A549 (cell line): Measurements from ENCODE around the gene LNPEP. TPM values are rescaled to one million over a fixed set of nuclear protein-coding genes. Genes with fewer than 3 reads are reported as not detected.

Experiments used
- ATAC-seq, 2 experiments: fragments of 200-7000 bp in 1 of 2; fragments of >200 bp in 1 of 2; cut with Nextera tagmentation in 1 of 2; cut with Tn5 transposase in 1 of 2; 3 replicates each; pipeline versions ENCODE4 v1.8.0 to v1.9.1; 2018 to 2020; ENCODE audit warnings: mild to moderate bottlenecking in 1 of 2, moderate library complexity in 1 of 2
- CTCF ChIA-PET: fragments of 300-600 bp; sonication (Branson Sonifier 250); formaldehyde crosslinking; extraction: SDS; loops from one replicate; lab custom pipeline; 2021; ENCODE audit warnings: antibody characterized with exemption, inconsistent platforms; lab: Yijun Ruan, JAX
- POLR2A ChIA-PET: fragments of 350-600 bp; formaldehyde crosslinking; extraction: SDS; loops from one replicate; lab custom pipeline; 2021; ENCODE audit warnings: antibody characterized with exemption, inconsistent platforms; lab: Yijun Ruan, JAX
- DNase-seq, 2 experiments: peaks; one replicate each; pipeline versions ENCODE4 v3.0.0 to v3.0.0-alpha.2; 2011 to 2016; ENCODE audit warnings: low read depth in 1 of 2, low spot score in 1 of 2
- FAIRE-seq: peaks from 2 replicates; lab custom pipeline; 2011; peaks lifted over from hg19 to GRCh38; lab: Jason Lieb, UNC
- H3K27ac ChIP-seq, 2 experiments: fragments of >200 bp; sonication (Bioruptor Twin); formaldehyde crosslinking; 3 replicates each; pipeline ENCODE4 v1.5.1; 2016 to 2017
- H3K4me1 ChIP-seq: fragments of >200 bp; sonication (Bioruptor Twin); formaldehyde crosslinking; 3 replicates; pipeline ENCODE4 v1.6.1; 2016
- H3K4me2 ChIP-seq: fragments of >200 bp; sonication (Bioruptor Twin); formaldehyde crosslinking; 3 replicates; pipeline ENCODE4 v1.6.1; 2016
- H3K4me3 ChIP-seq: fragments of >200 bp; sonication (Bioruptor Twin); formaldehyde crosslinking; 3 replicates; pipeline ENCODE4 v1.5.1; 2016
- H3K9me3 ChIP-seq: fragments of >200 bp; sonication (Bioruptor Twin); formaldehyde crosslinking; 3 replicates; pipeline ENCODE4 v1.6.1; 2016
- BHLHE40 ChIP-seq: IDR thresholded peaks from 2 replicates; pipeline ENCODE4 v1.6.1; 2012; ENCODE audit warnings: low read depth, low read length, inconsistent platforms
- CBX8 ChIP-seq: fragments of 200-600 bp; sonication (generic); IDR thresholded peaks from 2 replicates; pipeline ENCODE4 v1.6.1; 2016
- EHF ChIP-seq: fragments of 250-450 bp; sonication (Bioruptor Pico); IDR thresholded peaks from 2 replicates; pipeline ENCODE4 v1.5.0; 2020; ENCODE audit warnings: mild to moderate bottlenecking
- FOSB ChIP-seq: fragments of 250-450 bp; sonication (Bioruptor Pico); IDR thresholded peaks from 2 replicates; pipeline ENCODE4 v1.5.0; 2020; ENCODE audit warnings: mild to moderate bottlenecking, moderate library complexity
- GATA3 ChIP-seq: IDR thresholded peaks from 2 replicates; pipeline ENCODE4 v1.6.1; 2012; ENCODE audit warnings: borderline replicate concordance
- HDAC2 ChIP-seq: fragments of 200-600 bp; sonication (generic); IDR thresholded peaks from 2 replicates; pipeline ENCODE4 v1.6.1; 2016
- JUN ChIP-seq, 2 experiments: fragments of >200 bp; sonication (Bioruptor Twin); formaldehyde crosslinking; IDR thresholded peaks; 2 replicates in 1 of 2; 3 replicates in 1 of 2; pipeline ENCODE4 v1.6.1; 2016 to 2017
- JUNB ChIP-seq: fragments of >200 bp; sonication (Bioruptor Twin); formaldehyde crosslinking; IDR thresholded peaks from 2 replicates; pipeline ENCODE4 v1.6.1; 2016
- MAFK ChIP-seq: fragments of 450-650 bp; IDR thresholded peaks from 2 replicates; pipeline ENCODE4 v1.6.1; 2014; ENCODE audit not compliant: partially characterized antibody
- MAZ ChIP-seq: fragments of 150-350 bp; IDR thresholded peaks from 2 replicates; pipeline ENCODE4 v1.6.1; 2014; ENCODE audit warnings: antibody characterized with exemption, low read depth, low read length, borderline replicate concordance
- MYC ChIP-seq: IDR thresholded peaks from 2 replicates; pipeline ENCODE4 v1.6.1; 2012; ENCODE audit warnings: mild to moderate bottlenecking, inconsistent platforms, low read length, improper control_type of control experiment, borderline replicate concordance
- NFE2L2 ChIP-seq: fragments of 150-350 bp; conservative IDR thresholded peaks from 2 replicates; pipeline ENCODE4 v1.6.1; 2014; ENCODE audit warnings: low read length
- PHF8 ChIP-seq: fragments of 200-600 bp; sonication (generic); IDR thresholded peaks from 2 replicates; pipeline ENCODE4 v1.6.1; 2016; ENCODE audit warnings: low read depth, mild to moderate bottlenecking, antibody characterized with exemption, moderate library complexity, borderline replicate concordance
- POLR2A ChIP-seq: IDR thresholded peaks from 2 replicates; pipeline ENCODE4 v1.6.1; 2012; ENCODE audit warnings: mild to moderate bottlenecking, low read length
- RARB ChIP-seq: fragments of 250-450 bp; sonication (Bioruptor Pico); IDR thresholded peaks from 2 replicates; pipeline ENCODE4 v1.8.0; 2021; ENCODE audit warnings: mild to moderate bottlenecking, moderate library complexity
- RFX5 ChIP-seq: fragments of 450-650 bp; IDR thresholded peaks from 2 replicates; pipeline ENCODE4 v1.7.1; 2014; ENCODE audit warnings: antibody characterized with exemption, mild to moderate bottlenecking, moderate library complexity
- SMC3 ChIP-seq: fragments of >200 bp; sonication (Bioruptor Twin); formaldehyde crosslinking; IDR thresholded peaks from 3 replicates; pipeline ENCODE4 v1.6.1; 2018; ENCODE audit warnings: inconsistent platforms
- TP53 ChIP-seq: fragments of 250-450 bp; sonication (Bioruptor Pico); IDR thresholded peaks from 2 replicates; pipeline ENCODE4 v1.5.0; 2021; ENCODE audit warnings: mild to moderate bottlenecking, moderate library complexity
- ZFP36 ChIP-seq: fragments of 450-650 bp; IDR thresholded peaks from 2 replicates; pipeline ENCODE4 v1.6.1; 2014; ENCODE audit warnings: borderline replicate concordance; ENCODE audit not compliant: partially characterized antibody
- WGBS: methylation state at CpG from one replicate; pipeline ENCODE4 v1.1.6; 2017; ENCODE audit errors: missing lambda C conversion rate; 5-methylcytosine and 5-hydroxymethylcytosine counted together
- polyA plus RNA-seq, 4 experiments: library from polyadenylated mRNA; depleted of rRNA in 3 of 4; stranded (reverse); fragments of >200 nt; fragmentation: RNase III in 1 of 4; extraction: RNeasy Plus Mini Kit Qiagen cat#74134 plus additional on column Dnase treatment in 1 of 4; gene quantifications; 2 replicates in 3 of 4; 3 replicates in 1 of 4; pipeline ENCODE4 v1.2.3, GENCODE V29; 2011 to 2017
- TF ChIP-seq, protein P1 (sequence below): fragments of >200 bp; sonication (Bioruptor Twin); formaldehyde crosslinking; IDR thresholded peaks from 3 replicates; pipeline ENCODE4 v1.6.1; 2016
- TF ChIP-seq, protein P2 (sequence below): fragments of >200 bp; sonication (Bioruptor Twin); formaldehyde crosslinking; IDR thresholded peaks from 3 replicates; pipeline ENCODE4 v1.5.1; 2016
- TF ChIP-seq, protein P3 (sequence below): IDR thresholded peaks from 2 replicates; pipeline ENCODE4 v1.6.1; 2012
- TF ChIP-seq, protein P4 (sequence below): fragments of 250-450 bp; sonication (Bioruptor Pico); IDR thresholded peaks from 2 replicates; pipeline ENCODE4 v1.5.0; 2021; ENCODE audit warnings: mild to moderate bottlenecking, moderate library complexity, borderline replicate concordance
- TF ChIP-seq, protein P5 (sequence below): fragments of 150-350 bp; IDR thresholded peaks from 2 replicates; pipeline ENCODE4 v1.6.1; 2014; ENCODE audit warnings: low read depth, mild to moderate bottlenecking, low read length
- TF ChIP-seq, protein P6 (sequence below): fragments of 200-600 bp; sonication (generic); IDR thresholded peaks from 2 replicates; pipeline ENCODE4 v1.6.1; 2016; ENCODE audit warnings: antibody characterized with exemption, mild to moderate bottlenecking, moderate library complexity

LNPEP gene
- polyA plus RNA-seq, 2 of the 4 experiments (the other 2 are of a cell fraction), result 5.9 to 19.7 TPM

DNA sequence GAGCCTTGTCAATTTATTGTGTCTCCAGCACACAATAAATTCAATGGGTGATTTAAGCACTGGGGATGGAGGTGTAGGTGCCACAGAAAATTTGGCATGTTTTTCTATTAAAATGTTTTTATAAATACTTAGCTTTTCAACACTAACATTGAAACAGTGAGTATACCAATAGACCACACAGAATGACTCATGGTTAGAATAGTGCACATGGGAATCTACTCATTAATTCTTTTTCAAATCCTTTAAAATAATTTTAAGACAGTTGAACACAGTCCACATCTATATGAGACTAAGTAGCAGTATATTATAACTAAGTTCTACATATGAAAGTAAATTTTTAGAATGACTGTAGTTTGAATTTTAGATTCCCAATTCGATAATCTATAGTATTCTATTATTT lies 67.1 kb downstream of the LNPEP start:
- ChIA-PET CTCF (interaction anchor here (0.6 kb wide), 1 partner anchor 148 kb away, joined by 3 read pairs; no protein-coding TSS in a partner anchor), POLR2A (no interaction called here)
- no peaks in the 10 kb centered on the region for H3K4me1 ChIP-seq
- WGBS, result 91% methylated on average over 1 of the region's 1 CpG
- DNase-seq, result no peak
- H3K4me3 ChIP-seq, result no peak overlapping the region
- no peak for ATAC-seq
- H3K4me2 ChIP-seq, result no peak overlapping the region
- no peak overlapping the region for H3K27ac ChIP-seq
- H3K9me3 ChIP-seq, result no peaks in the 10 kb centered on the region
- FAIRE-seq, result no peak
- TF ChIP-seq SMC3, result no peak
- TF ChIP-seq NFE2L2, result no peak
- TF ChIP-seq BHLHE40, result no peak
- no peak for TF ChIP-seq ZFP36
- TF ChIP-seq, protein P1, sequence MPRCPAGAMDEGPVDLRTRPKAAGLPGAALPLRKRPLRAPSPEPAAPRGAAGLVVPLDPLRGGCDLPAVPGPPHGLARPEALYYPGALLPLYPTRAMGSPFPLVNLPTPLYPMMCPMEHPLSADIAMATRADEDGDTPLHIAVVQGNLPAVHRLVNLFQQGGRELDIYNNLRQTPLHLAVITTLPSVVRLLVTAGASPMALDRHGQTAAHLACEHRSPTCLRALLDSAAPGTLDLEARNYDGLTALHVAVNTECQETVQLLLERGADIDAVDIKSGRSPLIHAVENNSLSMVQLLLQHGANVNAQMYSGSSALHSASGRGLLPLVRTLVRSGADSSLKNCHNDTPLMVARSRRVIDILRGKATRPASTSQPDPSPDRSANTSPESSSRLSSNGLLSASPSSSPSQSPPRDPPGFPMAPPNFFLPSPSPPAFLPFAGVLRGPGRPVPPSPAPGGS, result no peak
- no peak for TF ChIP-seq POLR2A
- TF ChIP-seq, protein P2, sequence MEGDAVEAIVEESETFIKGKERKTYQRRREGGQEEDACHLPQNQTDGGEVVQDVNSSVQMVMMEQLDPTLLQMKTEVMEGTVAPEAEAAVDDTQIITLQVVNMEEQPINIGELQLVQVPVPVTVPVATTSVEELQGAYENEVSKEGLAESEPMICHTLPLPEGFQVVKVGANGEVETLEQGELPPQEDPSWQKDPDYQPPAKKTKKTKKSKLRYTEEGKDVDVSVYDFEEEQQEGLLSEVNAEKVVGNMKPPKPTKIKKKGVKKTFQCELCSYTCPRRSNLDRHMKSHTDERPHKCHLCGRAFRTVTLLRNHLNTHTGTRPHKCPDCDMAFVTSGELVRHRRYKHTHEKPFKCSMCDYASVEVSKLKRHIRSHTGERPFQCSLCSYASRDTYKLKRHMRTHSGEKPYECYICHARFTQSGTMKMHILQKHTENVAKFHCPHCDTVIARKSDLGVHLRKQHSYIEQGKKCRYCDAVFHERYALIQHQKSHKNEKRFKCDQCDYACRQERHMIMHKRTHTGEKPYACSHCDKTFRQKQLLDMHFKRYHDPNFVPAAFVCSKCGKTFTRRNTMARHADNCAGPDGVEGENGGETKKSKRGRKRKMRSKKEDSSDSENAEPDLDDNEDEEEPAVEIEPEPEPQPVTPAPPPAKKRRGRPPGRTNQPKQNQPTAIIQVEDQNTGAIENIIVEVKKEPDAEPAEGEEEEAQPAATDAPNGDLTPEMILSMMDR, result no peak
- TF ChIP-seq, protein P3, sequence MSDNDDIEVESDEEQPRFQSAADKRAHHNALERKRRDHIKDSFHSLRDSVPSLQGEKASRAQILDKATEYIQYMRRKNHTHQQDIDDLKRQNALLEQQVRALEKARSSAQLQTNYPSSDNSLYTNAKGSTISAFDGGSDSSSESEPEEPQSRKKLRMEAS, result no peak
- TF ChIP-seq HDAC2, result no peak
- TF ChIP-seq MYC, result no peak
- TF ChIP-seq RFX5, result no peak
- no peak for TF ChIP-seq PHF8
- TF ChIP-seq FOSB, result no peak
- TF ChIP-seq TP53 (CRISPR knock-in tag), result no peak
- TF ChIP-seq EHF (CRISPR knock-in tag), result no peak
- TF ChIP-seq RARB, result no peak
- no peak for TF ChIP-seq JUN (IDR thresholded peaks at IDR 0.05)
- TF ChIP-seq, protein P4, sequence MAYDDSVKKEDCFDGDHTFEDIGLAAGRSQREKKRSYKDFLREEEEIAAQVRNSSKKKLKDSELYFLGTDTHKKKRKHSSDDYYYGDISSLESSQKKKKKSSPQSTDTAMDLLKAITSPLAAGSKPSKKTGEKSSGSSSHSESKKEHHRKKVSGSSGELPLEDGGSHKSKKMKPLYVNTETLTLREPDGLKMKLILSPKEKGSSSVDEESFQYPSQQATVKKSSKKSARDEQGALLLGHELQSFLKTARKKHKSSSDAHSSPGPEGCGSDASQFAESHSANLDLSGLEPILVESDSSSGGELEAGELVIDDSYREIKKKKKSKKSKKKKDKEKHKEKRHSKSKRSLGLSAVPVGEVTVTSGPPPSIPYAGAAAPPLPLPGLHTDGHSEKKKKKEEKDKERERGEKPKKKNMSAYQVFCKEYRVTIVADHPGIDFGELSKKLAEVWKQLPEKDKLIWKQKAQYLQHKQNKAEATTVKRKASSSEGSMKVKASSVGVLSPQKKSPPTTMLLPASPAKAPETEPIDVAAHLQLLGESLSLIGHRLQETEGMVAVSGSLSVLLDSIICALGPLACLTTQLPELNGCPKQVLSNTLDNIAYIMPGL (CRISPR knock-in tag), result no peak
- TF ChIP-seq MAZ, result no peak
- TF ChIP-seq CBX8, result no peak

DNA sequence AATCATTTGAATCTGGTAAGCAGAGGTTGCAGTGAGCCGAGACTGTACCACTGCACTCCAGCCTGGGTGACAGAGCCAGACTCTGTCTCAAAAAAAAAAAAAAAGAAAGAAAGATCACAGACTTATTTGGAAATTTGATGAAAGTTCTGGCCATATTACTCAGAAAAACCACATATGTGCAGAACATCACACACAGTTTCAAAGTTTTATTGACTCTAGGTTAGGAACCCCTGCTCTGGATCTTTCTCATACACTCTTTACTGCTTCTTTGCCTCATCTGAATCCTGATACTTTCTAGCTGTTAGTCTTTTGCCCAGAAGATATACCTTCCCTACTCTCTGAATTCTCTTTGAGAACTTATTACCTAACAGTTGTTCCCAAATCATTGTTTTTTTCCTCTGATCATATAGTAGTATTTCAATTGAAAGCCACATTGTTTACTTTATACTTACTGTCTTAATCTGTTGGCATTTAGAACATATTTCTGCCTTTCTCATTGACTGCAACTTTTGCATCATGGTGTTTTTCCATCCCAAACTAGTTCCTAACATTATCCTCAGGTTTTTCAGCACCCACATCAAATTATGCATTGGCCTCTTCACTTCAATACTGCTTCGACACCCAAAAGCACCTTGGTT lies 68.7 kb downstream of the LNPEP start:
- Histone ChIP-seq H3K27ac (no peak overlapping the region), H3K9me3 (no peaks in the 10 kb centered on the region), H3K4me1 (no peaks in the 10 kb centered on the region), H3K4me3 (no peak overlapping the region), H3K4me2 (no peak overlapping the region)
- ChIA-PET POLR2A (no interaction called here), CTCF (no interaction called here)
- no peak for DNase-seq
- TF ChIP-seq EHF (CRISPR knock-in tag) (no peak), FOSB (no peak), GATA3 (no peak), HDAC2 (no peak), JUNB (no peak), MAFK (no peak)
- TF ChIP-seq, protein P5, sequence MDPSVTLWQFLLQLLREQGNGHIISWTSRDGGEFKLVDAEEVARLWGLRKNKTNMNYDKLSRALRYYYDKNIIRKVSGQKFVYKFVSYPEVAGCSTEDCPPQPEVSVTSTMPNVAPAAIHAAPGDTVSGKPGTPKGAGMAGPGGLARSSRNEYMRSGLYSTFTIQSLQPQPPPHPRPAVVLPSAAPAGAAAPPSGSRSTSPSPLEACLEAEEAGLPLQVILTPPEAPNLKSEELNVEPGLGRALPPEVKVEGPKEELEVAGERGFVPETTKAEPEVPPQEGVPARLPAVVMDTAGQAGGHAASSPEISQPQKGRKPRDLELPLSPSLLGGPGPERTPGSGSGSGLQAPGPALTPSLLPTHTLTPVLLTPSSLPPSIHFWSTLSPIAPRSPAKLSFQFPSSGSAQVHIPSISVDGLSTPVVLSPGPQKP, result no peak
- TF ChIP-seq, protein P6, sequence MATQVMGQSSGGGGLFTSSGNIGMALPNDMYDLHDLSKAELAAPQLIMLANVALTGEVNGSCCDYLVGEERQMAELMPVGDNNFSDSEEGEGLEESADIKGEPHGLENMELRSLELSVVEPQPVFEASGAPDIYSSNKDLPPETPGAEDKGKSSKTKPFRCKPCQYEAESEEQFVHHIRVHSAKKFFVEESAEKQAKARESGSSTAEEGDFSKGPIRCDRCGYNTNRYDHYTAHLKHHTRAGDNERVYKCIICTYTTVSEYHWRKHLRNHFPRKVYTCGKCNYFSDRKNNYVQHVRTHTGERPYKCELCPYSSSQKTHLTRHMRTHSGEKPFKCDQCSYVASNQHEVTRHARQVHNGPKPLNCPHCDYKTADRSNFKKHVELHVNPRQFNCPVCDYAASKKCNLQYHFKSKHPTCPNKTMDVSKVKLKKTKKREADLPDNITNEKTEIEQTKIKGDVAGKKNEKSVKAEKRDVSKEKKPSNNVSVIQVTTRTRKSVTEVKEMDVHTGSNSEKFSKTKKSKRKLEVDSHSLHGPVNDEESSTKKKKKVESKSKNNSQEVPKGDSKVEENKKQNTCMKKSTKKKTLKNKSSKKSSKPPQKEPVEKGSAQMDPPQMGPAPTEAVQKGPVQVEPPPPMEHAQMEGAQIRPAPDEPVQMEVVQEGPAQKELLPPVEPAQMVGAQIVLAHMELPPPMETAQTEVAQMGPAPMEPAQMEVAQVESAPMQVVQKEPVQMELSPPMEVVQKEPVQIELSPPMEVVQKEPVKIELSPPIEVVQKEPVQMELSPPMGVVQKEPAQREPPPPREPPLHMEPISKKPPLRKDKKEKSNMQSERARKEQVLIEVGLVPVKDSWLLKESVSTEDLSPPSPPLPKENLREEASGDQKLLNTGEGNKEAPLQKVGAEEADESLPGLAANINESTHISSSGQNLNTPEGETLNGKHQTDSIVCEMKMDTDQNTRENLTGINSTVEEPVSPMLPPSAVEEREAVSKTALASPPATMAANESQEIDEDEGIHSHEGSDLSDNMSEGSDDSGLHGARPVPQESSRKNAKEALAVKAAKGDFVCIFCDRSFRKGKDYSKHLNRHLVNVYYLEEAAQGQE, result no peak
- 96% methylated on average over 2 of the region's 2 CpGs for WGBS
- ATAC-seq, result no peak
- peak; percentile 28 for FAIRE-seq
